RWPE2 (cell line): Measurements from ENCODE around the gene SH3GLB2.

Experiments used
- ATAC-seq: fragments of 200-7000 bp; cut with Tn5 transposase; 3 replicates; pipeline ENCODE4 v1.9.1; 2021; ENCODE audit warnings: low read depth
- DNase-seq: peaks from one replicate; pipeline ENCODE4 v3.0.0-alpha.2; 2020; ENCODE audit warnings: low spot score
- H3K27ac ChIP-seq: fragments of 450-650 bp; 2 replicates; pipeline ENCODE4 v1.5.1; 2017; ENCODE audit warnings: mild to moderate bottlenecking; ENCODE audit not compliant: poor library complexity, severe bottlenecking
- H3K27me3 ChIP-seq: fragments of 250-450 bp; sonication (Bioruptor Pico); 2 replicates; pipeline ENCODE4 v1.5.1; 2021; ENCODE audit warnings: mild to moderate bottlenecking, moderate library complexity; ENCODE audit not compliant: insufficient read depth, poor library complexity, severe bottlenecking
- H3K36me3 ChIP-seq: fragments of 250-450 bp; sonication (Bioruptor Pico); 2 replicates; pipeline ENCODE4 v1.5.1; 2020; ENCODE audit warnings: low read depth, mild to moderate bottlenecking, moderate library complexity
- H3K4me1 ChIP-seq: fragments of 250-450 bp; sonication (Bioruptor Pico); 2 replicates; pipeline ENCODE4 v1.5.1; 2021; ENCODE audit warnings: mild to moderate bottlenecking, moderate library complexity; ENCODE audit not compliant: insufficient read depth, poor library complexity, severe bottlenecking
- H3K4me3 ChIP-seq: fragments of 250-450 bp; sonication (Bioruptor Pico); 2 replicates; pipeline ENCODE4 v1.5.1; 2021; ENCODE audit warnings: mild to moderate bottlenecking, moderate library complexity; ENCODE audit not compliant: severe bottlenecking
- H3K9me3 ChIP-seq: fragments of 250-450 bp; sonication (Bioruptor Pico); 2 replicates; pipeline ENCODE4 v1.5.1; 2021; ENCODE audit warnings: mild to moderate bottlenecking, moderate library complexity; ENCODE audit not compliant: severe bottlenecking
- CTCF ChIP-seq: fragments of 450-650 bp; IDR thresholded peaks from one replicate; pipeline ENCODE4 v1.5.1; 2017; ENCODE audit warnings: mild to moderate bottlenecking, moderate library complexity; ENCODE audit not compliant: poor library complexity, severe bottlenecking

SH3GLB2 gene

DNA sequence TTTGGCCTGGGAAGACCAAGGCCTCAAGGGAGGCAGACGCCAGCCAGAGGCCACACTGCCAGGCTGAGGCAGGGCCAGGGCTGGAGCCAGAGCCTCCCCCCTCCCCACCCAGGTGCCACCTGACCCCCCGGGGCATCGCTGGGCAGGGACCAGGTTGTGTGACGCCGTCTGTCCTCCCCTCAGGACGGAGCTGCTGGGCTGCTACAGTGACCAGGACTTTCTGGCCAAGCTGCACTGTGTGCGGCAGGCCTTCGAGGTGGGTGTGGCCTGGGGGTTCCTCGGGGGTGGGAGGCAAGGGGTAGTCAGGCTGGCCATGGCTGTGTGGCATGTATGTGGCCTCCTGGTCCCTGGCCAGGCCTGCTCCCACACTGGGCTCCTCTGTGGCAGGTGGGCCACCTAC is 34.9 kb upstream of the SH3GLB2 start:
- ATAC-seq, result no peak
- peaks cover 24% of the 10 kb centered on the region for H3K36me3 ChIP-seq

DNA sequence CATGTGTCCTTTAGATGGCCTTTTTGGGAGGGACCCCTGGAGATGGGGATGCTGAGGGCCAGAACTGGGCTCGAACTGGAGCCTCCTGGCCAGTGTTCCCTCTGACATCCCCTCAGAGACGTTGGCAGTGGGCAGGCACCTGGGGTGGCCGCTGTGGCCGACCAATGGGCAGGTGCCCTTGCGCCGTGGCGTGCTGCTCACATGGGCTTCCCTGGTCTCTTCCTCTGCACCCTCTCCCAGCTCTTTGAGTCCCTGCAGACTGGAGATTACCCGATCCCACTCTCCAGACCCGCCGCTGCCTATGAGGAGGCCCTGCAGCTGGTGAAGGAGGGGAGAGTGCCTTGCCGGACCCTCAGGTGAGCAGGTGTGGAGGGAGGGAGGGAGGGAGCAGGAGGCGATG is 32.9 kb upstream of the SH3GLB2 start:
- H3K27ac ChIP-seq, result no peak overlapping the region
- H3K9me3 ChIP-seq, result no peaks in the 10 kb centered on the region
- peaks cover 30% of the 10 kb centered on the region for H3K36me3 ChIP-seq
- no peaks in the 10 kb centered on the region for H3K4me1 ChIP-seq
- ATAC-seq (no peak), DNase-seq (no peak)
- no peak overlapping the region for H3K4me3 ChIP-seq
- no peaks in the 10 kb centered on the region for H3K27me3 ChIP-seq
- no peak for TF ChIP-seq CTCF

More for the DNA sequence above, 34.9 kb upstream of the SH3GLB2 start:
- Histone ChIP-seq H3K27me3 (no peaks in the 10 kb centered on the region), H3K4me1 (no peaks in the 10 kb centered on the region), H3K9me3 (no peaks in the 10 kb centered on the region), H3K4me3 (no peak overlapping the region), H3K27ac (no peak overlapping the region)
- DNase-seq, result no peak
- TF ChIP-seq CTCF, result no peak

GRCh38 chr9:129059796-129060785 is 32.0 kb upstream of the SH3GLB2 start:
- peaks cover 26% of the 10 kb centered on the region for H3K36me3 ChIP-seq

GRCh38 chr9:129058965-129059795 is 31.0 kb upstream of the SH3GLB2 start:
- no peaks in the 10 kb centered on the region for H3K9me3 ChIP-seq
- H3K4me3 ChIP-seq, result no peak overlapping the region
- ATAC-seq (peak; percentile 48; the same call in 1 of the 3 replicates), DNase-seq (no peak)
- peaks cover 22% of the 10 kb centered on the region for H3K36me3 ChIP-seq
- no peaks in the 10 kb centered on the region for H3K27me3 ChIP-seq
- no peak overlapping the region for H3K27ac ChIP-seq
- no peak for TF ChIP-seq CTCF
- H3K4me1 ChIP-seq, result no peaks in the 10 kb centered on the region

More at GRCh38 chr9:129059796-129060785, 32.0 kb upstream of the SH3GLB2 start:
- Histone ChIP-seq H3K9me3 (no peaks in the 10 kb centered on the region), H3K4me3 (no peak overlapping the region), H3K27ac (no peak overlapping the region), H3K27me3 (no peaks in the 10 kb centered on the region), H3K4me1 (no peaks in the 10 kb centered on the region)
- ATAC-seq, result no peak
- DNase-seq, result no peak
- TF ChIP-seq CTCF, result no peak
